HL-60/S4 treated with retinoic acid at 250 ng/mL for 4 days and 3 days (cell line): ENCODE measurements around the gene C9orf72.
"Not testable (repeated sequence)": the region's sequence is repeated elsewhere in the genome, so short reads cannot be mapped to it uniquely, and the experiment has no call there.

Source experiments
- in situ Hi-C: fragments of 300-500 bp; cut with MboI; formaldehyde crosslinking; loops from 2 replicates; pipeline ENCODE4 v1.7.0; 2022; ENCODE audit warnings: low sequenced_read_pairs

The C9orf72 gene

DNA sequence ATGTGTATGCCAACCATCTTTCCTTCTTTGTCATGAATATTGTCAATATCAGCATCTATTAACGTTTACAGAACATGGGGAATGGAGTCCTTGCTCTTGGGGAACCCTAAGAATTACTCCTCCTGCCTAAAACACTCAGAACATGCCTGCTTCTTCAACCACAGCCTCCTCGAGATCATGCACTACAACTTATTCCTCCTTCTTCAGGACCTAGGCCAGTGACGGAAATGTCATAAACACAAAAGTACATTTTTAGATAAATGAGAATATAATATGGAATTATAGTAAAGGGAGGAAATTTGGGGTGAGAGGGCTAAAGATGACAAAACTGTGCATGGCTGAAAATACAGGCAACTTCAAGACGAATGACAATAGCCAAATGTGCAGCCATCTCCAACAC, 52.3 kb downstream of the C9orf72 start:
- in situ Hi-C loops, result no loop called here

DNA sequence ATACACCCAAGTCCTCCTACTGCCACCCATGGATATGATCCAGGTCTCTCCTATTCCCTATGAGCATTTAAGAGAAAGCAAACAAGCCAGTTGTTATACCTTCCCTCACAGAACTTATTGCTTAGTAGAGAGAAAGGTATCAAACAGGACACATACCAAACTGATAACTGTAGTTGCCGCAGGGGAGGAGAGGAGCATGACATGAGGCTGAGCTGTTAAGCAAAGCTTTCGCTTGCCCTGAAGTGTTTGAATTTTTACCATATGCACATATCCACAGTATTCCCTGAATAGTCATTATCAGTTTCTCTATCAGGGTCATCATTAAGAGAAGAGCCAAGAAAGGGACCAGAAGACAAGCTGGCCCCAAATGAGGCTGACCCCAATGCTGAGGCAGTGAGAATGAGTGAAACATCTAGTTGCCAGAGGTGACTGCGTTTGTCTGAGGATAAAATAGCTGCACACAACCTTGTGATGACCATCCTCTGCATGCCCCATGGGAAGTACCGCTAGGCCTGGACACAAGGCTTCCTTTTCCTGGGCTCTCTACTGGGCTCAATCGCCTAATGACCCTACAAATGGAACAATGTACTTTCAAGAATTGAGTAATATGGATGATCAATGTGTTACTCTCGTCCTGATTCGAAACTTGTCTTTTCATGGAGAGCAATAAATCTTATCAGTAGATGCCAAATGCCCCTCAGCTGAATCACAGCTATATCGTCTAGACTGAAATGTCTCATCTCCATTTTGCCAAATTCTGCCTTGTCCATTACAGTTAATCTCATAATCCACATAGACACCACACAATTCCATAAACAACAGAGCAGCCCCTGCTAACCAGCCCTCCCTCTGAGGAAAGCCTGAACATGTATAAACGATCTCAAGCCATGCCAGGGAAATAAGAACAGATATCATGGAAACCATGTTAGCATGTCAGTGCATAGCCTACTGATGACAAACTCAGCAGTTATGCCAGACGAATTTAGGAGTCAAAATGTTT, 53.5 kb downstream of the C9orf72 start:
- in situ Hi-C loops, result no loop called here

DNA sequence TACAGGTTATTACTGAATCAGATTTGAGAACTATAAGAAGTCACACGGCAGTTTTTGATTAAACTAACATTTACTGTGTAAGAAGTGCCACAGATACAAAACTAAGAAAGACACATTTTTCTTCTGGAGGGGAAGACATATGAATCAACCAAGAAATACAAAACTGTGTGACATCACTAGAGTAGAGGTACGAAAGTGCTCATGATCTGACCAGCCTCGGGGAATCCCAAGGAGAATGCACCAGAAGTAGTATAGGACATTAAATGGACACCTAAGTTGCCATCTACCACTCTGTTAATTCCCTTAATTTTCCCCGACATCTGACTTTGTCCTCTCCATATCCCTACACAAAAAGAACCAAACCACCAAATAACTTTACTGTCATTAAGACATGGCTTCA, 54.5 kb downstream of the C9orf72 start:
- in situ Hi-C loops, result no loop called here

DNA sequence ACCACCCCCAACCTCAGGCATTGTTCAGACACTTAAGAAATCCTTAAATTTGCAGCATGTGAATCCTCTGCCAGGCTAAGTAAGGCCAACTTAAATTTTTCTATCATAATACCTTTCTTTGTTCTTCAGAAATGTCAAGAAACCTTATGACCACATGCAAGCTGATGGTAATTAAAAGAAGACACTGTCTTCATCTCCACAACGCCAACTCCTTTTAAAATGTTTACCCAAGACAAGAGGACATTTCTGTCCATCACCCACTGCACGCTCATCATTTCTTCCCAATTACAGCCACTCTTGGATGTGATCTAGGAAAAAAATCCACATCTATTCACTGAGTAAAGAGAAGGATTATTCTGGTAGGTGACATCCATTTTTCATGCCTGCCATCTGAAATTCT, 55.3 kb downstream of the C9orf72 start:
- in situ Hi-C loops, result no loop called here

DNA sequence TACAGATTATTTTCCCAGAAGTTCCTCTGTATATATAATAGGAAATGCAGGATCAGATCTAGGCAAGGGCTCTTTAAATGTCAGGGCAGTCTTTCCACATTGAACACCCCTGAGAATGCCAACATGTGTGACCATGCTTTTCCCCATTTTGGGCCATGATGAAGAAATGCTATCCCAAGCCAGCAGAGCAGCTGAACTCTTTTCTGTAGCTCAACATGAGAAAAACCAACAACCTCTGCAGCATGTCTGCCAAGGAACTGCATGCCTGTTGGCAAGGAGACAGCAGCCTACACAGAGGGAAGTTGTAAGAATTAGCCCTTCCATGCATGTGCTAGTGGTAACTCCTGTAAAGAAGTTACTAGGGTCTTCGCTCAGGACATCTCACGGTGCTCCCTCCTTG, 58.7 kb downstream of the C9orf72 start:
- in situ Hi-C loops, result no loop called here

DNA sequence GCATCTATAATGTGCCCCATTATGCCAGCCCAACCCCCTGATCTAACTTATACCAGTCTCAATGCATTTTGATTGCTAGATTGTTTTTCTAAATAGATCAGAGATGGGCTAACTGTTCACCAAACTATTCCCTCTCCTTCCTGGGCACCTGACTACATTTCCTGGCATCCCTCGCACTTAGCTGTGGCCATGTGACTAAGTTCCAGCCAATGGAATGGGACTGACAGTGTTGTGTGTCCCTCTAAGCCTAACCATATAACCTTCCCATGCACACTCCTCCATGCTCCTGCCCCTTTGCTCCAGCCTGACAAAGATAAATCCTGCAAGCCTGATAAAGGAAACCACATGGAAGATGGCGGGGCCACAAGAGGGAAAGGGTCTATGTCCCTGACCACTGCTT, 61.5 kb downstream of the C9orf72 start:
- in situ Hi-C loops, result no loop called here

DNA sequence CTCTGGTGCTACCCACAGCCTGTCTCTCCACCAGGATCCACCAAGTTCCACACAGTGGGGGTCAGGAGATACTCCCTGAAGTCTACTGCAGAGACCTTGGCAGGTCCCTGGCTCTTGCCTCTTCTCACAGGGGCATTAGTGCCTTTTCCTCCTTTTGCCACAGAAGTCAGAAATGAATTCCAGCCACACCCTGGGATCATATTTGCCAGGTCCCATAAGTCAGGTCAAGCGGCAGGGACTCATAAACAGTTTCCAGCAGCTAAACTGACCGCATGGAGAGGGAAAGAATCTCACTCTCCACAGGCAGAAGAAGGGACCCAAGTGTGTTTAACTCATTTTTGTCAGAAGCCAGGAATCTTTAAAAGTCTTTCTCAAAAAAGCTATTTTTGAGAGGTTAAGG, 62.5 kb downstream of the C9orf72 start:
- in situ Hi-C loops, result no loop called here

DNA sequence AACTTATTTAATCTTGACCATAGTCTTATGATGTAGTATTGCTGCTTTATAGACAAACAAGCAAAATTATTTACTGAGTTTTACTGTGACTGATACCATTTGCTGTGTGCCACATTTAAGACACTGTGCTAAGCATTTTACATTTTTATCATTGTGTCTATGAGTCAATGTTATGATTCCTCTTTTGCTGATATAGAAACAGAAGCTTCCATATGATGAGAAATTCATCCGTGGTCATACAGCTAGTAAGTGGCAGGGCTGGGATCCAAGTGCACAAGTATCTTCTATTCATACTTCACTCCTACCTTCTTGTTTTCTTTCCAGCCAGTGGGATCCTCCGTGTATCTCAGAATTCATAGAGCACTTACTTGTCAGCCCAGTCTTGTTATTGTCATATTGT, 66.3 kb downstream of the C9orf72 start:
- in situ Hi-C loops, result no loop called here

DNA sequence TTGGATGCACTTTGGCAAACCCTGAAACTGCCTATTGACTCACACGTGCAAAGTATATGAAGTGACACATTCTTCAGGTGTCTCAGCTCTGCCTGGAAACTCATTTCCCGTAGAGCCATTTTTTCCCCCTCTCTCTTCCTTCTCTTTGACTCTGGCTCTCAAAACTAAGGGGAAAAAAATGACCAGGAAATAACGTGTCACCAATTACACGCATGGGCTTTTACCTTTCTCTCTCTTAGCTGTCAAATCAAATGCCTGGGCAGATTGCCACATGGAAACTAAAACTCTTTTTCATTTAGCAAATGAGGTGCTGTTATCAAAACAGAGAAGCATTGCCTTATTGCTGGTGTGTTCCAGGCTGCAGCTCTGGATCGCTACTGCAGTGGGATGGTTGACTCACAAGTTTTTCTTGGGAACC, 67.5 kb downstream of the C9orf72 start:
- in situ Hi-C loops, result no loop called here

DNA sequence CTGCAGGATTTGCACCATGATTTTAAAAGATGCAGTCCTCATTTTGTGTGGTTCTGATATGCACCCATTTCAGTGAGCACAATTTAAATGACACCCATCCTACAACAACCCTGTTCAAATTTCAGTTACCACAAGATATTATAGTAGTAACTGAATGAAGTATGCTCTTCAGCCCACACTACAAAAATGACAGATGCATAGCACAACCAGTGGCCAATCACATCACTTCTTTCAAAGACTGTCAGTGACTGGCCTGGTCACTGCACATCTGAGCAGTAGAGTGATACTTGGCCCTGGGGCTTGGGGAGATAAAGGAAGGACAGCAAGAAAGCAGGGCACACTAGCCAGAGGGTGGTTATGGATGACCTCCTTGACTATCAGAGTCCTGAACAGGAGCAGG, 69.0 kb downstream of the C9orf72 start:
- in situ Hi-C loops, result no loop called here

DNA sequence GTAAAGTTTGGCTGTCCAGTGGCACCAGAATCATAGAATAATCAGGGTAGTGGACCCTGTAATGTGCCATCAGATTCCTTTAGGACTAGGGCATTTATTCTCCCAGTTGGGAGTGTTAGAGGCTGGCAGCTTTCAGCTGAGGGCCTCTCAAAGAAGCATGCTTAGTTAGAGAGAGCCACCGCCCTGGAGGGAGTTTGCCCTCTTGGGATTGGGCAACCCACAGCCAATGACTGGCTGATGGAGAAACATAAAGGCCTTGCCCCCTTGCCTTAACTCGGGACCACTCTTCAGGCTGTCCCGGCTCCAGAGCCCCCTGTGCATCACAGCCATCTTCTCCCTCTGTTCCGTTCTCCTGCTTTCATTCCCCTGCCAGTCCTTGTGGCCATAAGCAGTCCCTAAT, 69.7 kb downstream of the C9orf72 start:
- in situ Hi-C loops, result no loop called here

DNA sequence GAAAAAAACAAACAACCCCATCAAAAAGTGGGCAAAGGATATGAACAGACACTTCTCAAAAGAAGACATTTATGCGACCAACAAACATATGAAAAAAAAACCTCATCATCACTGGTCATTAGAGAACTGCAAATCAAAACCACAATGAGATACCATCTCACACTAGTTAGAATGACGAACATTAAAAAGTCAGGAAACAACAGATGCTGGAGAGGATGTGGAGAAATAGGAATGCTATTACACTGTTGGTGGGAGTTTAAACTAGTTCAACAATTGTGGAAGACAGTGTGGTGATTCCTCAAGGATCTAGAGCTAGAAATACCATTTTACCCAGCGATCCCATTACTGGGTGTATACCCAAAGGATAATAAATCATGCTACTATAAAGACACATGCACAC, 72.4 kb downstream of the C9orf72 start:
- in situ Hi-C loops, result not testable (repeated sequence)

DNA sequence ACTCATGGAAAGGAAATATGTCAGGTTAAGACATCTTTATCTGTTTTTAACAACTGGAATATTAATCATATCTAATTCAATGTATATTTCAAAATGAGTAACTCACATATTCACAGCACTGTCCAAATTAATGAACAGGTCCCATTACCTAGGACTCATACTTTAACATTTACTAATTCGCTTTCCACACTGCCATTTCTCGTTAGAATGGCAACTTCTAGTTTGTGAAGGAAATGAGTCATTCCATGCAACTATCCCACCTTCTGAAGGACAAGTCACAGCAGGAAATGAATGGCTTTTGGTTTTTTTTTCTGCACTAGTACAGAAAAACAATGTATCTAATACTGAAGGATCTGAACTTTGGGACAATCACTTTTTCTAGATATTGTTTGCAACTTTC, 73.8 kb downstream of the C9orf72 start:
- in situ Hi-C loops, result no loop called here

DNA sequence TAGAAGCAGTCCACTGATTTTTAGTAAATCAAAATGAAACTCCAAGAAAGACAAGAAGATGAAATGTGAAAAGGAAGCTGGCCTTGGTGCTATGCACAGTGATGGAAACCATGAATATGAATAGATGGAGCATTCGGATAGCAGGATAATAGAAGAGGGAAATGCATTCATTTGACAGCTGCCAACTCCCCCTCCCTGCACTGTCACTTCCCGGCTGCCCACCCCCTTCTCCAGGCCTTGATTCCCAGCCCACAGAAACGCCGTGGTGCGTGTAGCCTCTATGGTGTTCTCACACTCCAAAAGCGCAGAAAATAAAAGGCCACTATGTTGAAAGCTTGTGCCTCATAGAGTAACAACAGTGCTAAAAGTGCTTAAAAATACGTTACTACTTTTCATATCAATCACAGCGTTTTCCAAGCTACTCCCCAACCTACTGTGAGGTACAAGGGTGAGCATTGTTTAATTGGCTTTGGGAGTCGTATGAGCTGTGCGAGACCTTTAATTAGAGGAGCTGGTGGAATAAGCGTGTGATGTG, 75.3 kb downstream of the C9orf72 start:
- in situ Hi-C loops, result no loop called here
